Neural cell (in vitro differentiated cells): ENCODE measurements around the gene HDAC10. TPM values are rescaled to one million over a fixed set of nuclear protein-coding genes. Genes with fewer than 3 reads are reported as not detected.

Experiments
- H2AFZ ChIP-seq: fragments of 200-600, 300-800 bp; sonication (generic), shearing (Covaris generic); 2 replicates; pipeline ENCODE4 v1.6.0; 2014; ENCODE audit warnings: low read depth, mild to moderate bottlenecking, antibody characterized with exemption, low read length, moderate library complexity
- H3F3A ChIP-seq: fragments of 200-600 bp; shearing (Covaris generic); 2 replicates; pipeline ENCODE4 v1.6.1; 2016; ENCODE audit warnings: mild to moderate bottlenecking, moderate library complexity, mixed read lengths, antibody characterized with exemption, low read length; ENCODE audit not compliant: insufficient read depth, poor library complexity, severe bottlenecking
- H3K27ac ChIP-seq: fragments of 200-600, 300-800 bp; sonication (generic), shearing (Covaris generic); 2 replicates; pipeline ENCODE4 v1.5.1; 2014; ENCODE audit warnings: mild to moderate bottlenecking, low read length, moderate library complexity
- H3K27me3 ChIP-seq: fragments of 300-800, 200-600 bp; sonication (generic), shearing (Covaris generic); 2 replicates; pipeline ENCODE4 v1.6.0; 2014; ENCODE audit warnings: mild to moderate bottlenecking, low read depth, low read length, moderate library complexity; ENCODE audit not compliant: insufficient read depth
- H3K36me3 ChIP-seq: fragments of 300-800, 200-600 bp; sonication (generic), shearing (Covaris generic); 2 replicates; pipeline ENCODE4 v1.5.1; 2014; ENCODE audit warnings: mild to moderate bottlenecking, antibody characterized with exemption, low read length, moderate library complexity; ENCODE audit not compliant: insufficient read depth
- H3K4me2 ChIP-seq: fragments of 300-800, 200-600 bp; sonication (generic), shearing (Covaris generic); 2 replicates; pipeline ENCODE4 v1.6.0; 2014; ENCODE audit warnings: mild to moderate bottlenecking, low read length
- H3K4me3 ChIP-seq: fragments of 300-800, 200-600 bp; sonication (generic), shearing (Covaris generic); 2 replicates; pipeline ENCODE4 v1.5.1; 2014; ENCODE audit warnings: mild to moderate bottlenecking, low read length, moderate library complexity
- H3K79me2 ChIP-seq: fragments of 200-600 bp; shearing (Covaris generic); replicated peaks from 2 replicates; pipeline ENCODE4 v1.6.0; 2014; ENCODE audit warnings: mild to moderate bottlenecking, low read length, moderate library complexity; ENCODE audit not compliant: insufficient read depth
- H3K9ac ChIP-seq: fragments of 300-800, 200-600 bp; sonication (generic), shearing (Covaris generic); 2 replicates; pipeline ENCODE4 v1.6.1; 2016; ENCODE audit warnings: mild to moderate bottlenecking, low read length, mixed read lengths
- H3K9me2 ChIP-seq: fragments of 200-600 bp; shearing (Covaris generic); 2 replicates; pipeline ENCODE4 v1.6.1; 2016; ENCODE audit warnings: mild to moderate bottlenecking, low read length, mixed read lengths; ENCODE audit not compliant: insufficient read depth
- H3K9me3 ChIP-seq: fragments of 200-600, 300-800 bp; sonication (generic), shearing (Covaris generic); 2 replicates; pipeline ENCODE4 v1.6.1; 2016; ENCODE audit warnings: mild to moderate bottlenecking, mixed run types, low read length, moderate library complexity, mixed read lengths
- H4K20me1 ChIP-seq: fragments of 200-600 bp; shearing (Covaris generic); 2 replicates; pipeline ENCODE4 v1.6.1; 2016; ENCODE audit warnings: mild to moderate bottlenecking, mixed run types; ENCODE audit not compliant: insufficient read depth
- EP300 ChIP-seq: fragments of 450-650 bp; conservative IDR thresholded peaks from 2 replicates; pipeline ENCODE4 v1.6.1; 2014; ENCODE audit warnings: antibody characterized with exemption, mild to moderate bottlenecking, moderate library complexity; ENCODE audit not compliant: poor library complexity, severe bottlenecking
- EZH2 ChIP-seq: fragments of 200-600, 300-800 bp; shearing (Covaris generic), sonication (generic); IDR thresholded peaks from 2 replicates; pipeline ENCODE4 v1.6.1; 2014; ENCODE audit warnings: antibody characterized with exemption, low read length, borderline replicate concordance, mild to moderate bottlenecking; ENCODE audit not compliant: insufficient read depth, poor library complexity, severe bottlenecking
- MXI1 ChIP-seq: fragments of 450-650 bp; conservative IDR thresholded peaks from 2 replicates; pipeline ENCODE4 v1.6.1; 2014; ENCODE audit warnings: antibody characterized with exemption, mild to moderate bottlenecking; ENCODE audit not compliant: poor library complexity, severe bottlenecking
- POLR2AphosphoS5 ChIP-seq: IDR thresholded peaks from 2 replicates; pipeline ENCODE4 v1.6.1; 2012
- RAD21 ChIP-seq: fragments of 450-650 bp; conservative IDR thresholded peaks from 2 replicates; pipeline ENCODE4 v1.6.1; 2014; ENCODE audit warnings: antibody characterized with exemption, mild to moderate bottlenecking, moderate library complexity
- SMC3 ChIP-seq: fragments of 450-650 bp; conservative IDR thresholded peaks from 2 replicates; pipeline ENCODE4 v1.6.1; 2014; ENCODE audit warnings: antibody characterized with exemption, mild to moderate bottlenecking, moderate library complexity; ENCODE audit not compliant: poor library complexity
- TAF1 ChIP-seq: IDR thresholded peaks from 2 replicates; pipeline ENCODE4 v1.6.1; 2012; ENCODE audit warnings: low read depth
- polyA plus RNA-seq: library from polyadenylated mRNA; depleted of rRNA; stranded (reverse); fragments of >200 nt; gene quantifications from 2 replicates; pipeline ENCODE4 v1.2.3, GENCODE V29; 2014
- TF ChIP-seq, protein P1 (sequence below): fragments of 450-650 bp; IDR thresholded peaks from 2 replicates; pipeline ENCODE4 v1.5.1; 2014; ENCODE audit warnings: antibody characterized with exemption, mild to moderate bottlenecking, moderate library complexity; ENCODE audit not compliant: poor library complexity, severe bottlenecking
- TF ChIP-seq, protein P2 (sequence below): IDR thresholded peaks from 2 replicates; pipeline ENCODE4 v1.6.1; 2012; ENCODE audit warnings: borderline replicate concordance

HDAC10 gene
- polyA plus RNA-seq, 1 donor from 2014 or later = 39.1 TPM

DNA sequence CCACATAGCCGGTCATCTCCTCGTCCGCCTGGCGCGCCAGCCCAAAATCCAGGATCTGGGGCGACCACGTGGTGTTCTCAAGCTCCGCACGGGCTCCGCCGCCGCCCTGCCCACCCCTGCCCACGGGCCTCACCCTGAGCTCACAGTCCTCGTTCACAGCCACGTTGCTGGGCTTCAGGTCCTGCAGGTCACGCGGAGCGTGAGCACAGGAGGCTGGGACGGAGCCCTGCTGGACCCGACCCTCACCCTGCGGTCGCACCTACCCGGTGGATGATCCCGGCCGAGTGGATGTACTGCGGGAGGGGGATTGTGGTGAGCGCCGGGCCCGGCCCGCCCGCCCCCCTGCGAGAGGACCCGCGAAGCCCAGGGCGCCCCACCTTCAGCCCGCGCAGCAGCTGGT is 15.9 kb upstream of the HDAC10 start:
- Histone ChIP-seq H2AFZ (no peak overlapping the region), H3K4me3 (no peak overlapping the region), H3K27me3 (no peaks in the 10 kb centered on the region), H3K4me2 (no peak overlapping the region), H3K9ac (no peak overlapping the region), H4K20me1 (no peaks in the 10 kb centered on the region), H3K9me3 (no peaks in the 10 kb centered on the region), H3K79me2 (no peaks in the 10 kb centered on the region), H3K27ac (no peak overlapping the region), H3K36me3 (no peaks in the 10 kb centered on the region), H3F3A (no peaks in the 10 kb centered on the region), H3K9me2 (no peaks in the 10 kb centered on the region)
- TF ChIP-seq POLR2AphosphoS5 (no peak), TAF1 (no peak), RAD21 (no peak), EP300 (no peak), SMC3 (no peak), MXI1 (no peak), EZH2 (no peak)
- TF ChIP-seq, protein P1, sequence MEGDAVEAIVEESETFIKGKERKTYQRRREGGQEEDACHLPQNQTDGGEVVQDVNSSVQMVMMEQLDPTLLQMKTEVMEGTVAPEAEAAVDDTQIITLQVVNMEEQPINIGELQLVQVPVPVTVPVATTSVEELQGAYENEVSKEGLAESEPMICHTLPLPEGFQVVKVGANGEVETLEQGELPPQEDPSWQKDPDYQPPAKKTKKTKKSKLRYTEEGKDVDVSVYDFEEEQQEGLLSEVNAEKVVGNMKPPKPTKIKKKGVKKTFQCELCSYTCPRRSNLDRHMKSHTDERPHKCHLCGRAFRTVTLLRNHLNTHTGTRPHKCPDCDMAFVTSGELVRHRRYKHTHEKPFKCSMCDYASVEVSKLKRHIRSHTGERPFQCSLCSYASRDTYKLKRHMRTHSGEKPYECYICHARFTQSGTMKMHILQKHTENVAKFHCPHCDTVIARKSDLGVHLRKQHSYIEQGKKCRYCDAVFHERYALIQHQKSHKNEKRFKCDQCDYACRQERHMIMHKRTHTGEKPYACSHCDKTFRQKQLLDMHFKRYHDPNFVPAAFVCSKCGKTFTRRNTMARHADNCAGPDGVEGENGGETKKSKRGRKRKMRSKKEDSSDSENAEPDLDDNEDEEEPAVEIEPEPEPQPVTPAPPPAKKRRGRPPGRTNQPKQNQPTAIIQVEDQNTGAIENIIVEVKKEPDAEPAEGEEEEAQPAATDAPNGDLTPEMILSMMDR = no peak
- TF ChIP-seq, protein P2, sequence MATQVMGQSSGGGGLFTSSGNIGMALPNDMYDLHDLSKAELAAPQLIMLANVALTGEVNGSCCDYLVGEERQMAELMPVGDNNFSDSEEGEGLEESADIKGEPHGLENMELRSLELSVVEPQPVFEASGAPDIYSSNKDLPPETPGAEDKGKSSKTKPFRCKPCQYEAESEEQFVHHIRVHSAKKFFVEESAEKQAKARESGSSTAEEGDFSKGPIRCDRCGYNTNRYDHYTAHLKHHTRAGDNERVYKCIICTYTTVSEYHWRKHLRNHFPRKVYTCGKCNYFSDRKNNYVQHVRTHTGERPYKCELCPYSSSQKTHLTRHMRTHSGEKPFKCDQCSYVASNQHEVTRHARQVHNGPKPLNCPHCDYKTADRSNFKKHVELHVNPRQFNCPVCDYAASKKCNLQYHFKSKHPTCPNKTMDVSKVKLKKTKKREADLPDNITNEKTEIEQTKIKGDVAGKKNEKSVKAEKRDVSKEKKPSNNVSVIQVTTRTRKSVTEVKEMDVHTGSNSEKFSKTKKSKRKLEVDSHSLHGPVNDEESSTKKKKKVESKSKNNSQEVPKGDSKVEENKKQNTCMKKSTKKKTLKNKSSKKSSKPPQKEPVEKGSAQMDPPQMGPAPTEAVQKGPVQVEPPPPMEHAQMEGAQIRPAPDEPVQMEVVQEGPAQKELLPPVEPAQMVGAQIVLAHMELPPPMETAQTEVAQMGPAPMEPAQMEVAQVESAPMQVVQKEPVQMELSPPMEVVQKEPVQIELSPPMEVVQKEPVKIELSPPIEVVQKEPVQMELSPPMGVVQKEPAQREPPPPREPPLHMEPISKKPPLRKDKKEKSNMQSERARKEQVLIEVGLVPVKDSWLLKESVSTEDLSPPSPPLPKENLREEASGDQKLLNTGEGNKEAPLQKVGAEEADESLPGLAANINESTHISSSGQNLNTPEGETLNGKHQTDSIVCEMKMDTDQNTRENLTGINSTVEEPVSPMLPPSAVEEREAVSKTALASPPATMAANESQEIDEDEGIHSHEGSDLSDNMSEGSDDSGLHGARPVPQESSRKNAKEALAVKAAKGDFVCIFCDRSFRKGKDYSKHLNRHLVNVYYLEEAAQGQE = no peak

DNA sequence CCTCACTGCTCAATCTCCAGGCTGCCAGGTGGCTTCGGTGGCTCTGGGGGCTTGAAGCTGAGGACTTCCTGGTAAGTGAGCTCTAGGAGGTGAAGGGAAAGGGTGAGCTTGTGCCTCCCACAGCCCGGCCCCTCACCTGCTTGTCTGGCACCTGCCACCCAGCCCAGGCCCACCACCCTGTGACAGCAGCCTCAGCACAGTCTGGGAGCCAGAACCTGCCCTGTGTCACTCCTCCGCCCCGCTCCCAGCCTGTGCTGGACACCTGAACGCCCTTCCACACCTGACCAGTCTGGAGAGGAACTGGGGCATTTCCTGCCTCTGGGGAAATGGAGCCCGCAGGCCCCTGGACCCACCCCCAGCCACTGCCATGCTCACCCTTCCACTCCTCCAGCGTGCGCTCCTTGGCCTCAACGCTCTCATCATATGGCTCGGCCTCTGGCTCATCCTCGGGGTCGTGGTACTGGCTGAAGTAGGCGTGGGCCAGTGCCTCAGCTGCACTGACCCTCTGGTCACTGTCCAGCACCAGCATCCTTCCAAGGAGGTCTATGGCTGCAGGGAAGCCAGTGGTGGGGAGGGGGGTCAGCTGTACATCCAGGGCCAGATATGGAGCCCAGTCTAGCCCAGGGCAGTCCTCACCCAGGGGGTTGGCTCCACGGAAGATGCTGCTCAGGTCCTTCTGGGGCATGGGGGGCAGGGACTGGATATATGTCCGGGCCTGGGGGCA is 14.0 kb upstream of the HDAC10 start:
- Histone ChIP-seq H4K20me1 (no peaks in the 10 kb centered on the region), H3K36me3 (no peaks in the 10 kb centered on the region), H3K27me3 (no peaks in the 10 kb centered on the region), H3K4me2 (no peak overlapping the region), H3K9me2 (no peaks in the 10 kb centered on the region), H3K4me3 (no peak overlapping the region), H3K9me3 (no peaks in the 10 kb centered on the region), H3K27ac (no peak overlapping the region), H3K9ac (no peak overlapping the region), H3K79me2 (peaks cover 6% of the 10 kb centered on the region), H3F3A (no peaks in the 10 kb centered on the region), H2AFZ (no peak overlapping the region)
- TF ChIP-seq EZH2 (no peak), TAF1 (no peak), POLR2AphosphoS5 (no peak), EP300 (no peak), MXI1 (no peak), SMC3 (no peak), RAD21 (no peak)
- TF ChIP-seq, protein P1 = no peak
- TF ChIP-seq, protein P2 = no peak
